GM12878 (cell line): ENCODE measurements around the gene CPSF6. TPM values are rescaled to one million over a fixed set of nuclear protein-coding genes. Genes with fewer than 3 reads are reported as not detected.

Experiments
- ATAC-seq: fragments of 200-7000 bp; cut with Tn5 transposase; 3 replicates; pipeline ENCODE4 v1.9.1; 2020; ENCODE audit warnings: mild to moderate bottlenecking, moderate library complexity
- Bru-seq: library from RNA; stranded (reverse); fragments of 400-500 nt; gene quantifications from one replicate; lab custom pipeline; 2021; lab: Mats Ljungman, UMichigan
- BruChase-seq, 2 experiments: library from RNA; stranded (reverse); fragments of 400-500 nt; gene quantifications; one replicate each; lab custom pipeline; 2021; lab: Mats Ljungman, UMichigan
- BruUV-seq: library from RNA; stranded (reverse); fragments of 400-500 nt; replicated peaks from 2 replicates; lab custom pipeline; 2021; lab: Mats Ljungman, UMichigan
- CTCF ChIA-PET: fragments of 300-600 bp; sonication (Branson Sonifier 250); formaldehyde crosslinking; extraction: SDS; loops from one replicate; lab custom pipeline; 2021; ENCODE audit warnings: inconsistent platforms; lab: Yijun Ruan, JAX
- POLR2A ChIA-PET: fragments of 350-600 bp; formaldehyde crosslinking; extraction: SDS; loops from one replicate; lab custom pipeline; 2021; ENCODE audit warnings: inconsistent platforms; lab: Charles Lee
- RAD21 ChIA-PET: fragments of 300-600 bp; sonication (Branson Sonifier 250); formaldehyde crosslinking; loops from one replicate; lab custom pipeline; 2023; ENCODE audit warnings: antibody characterized with exemption; ENCODE audit not compliant: unreplicated experiment; lab: Charles Lee
- SMC1A ChIA-PET: fragments of 300-600 bp; sonication (Branson Sonifier 250); formaldehyde crosslinking; loops from one replicate; lab custom pipeline; 2023; ENCODE audit not compliant: unreplicated experiment, uncharacterized antibody; lab: Charles Lee
- DNase-seq: peaks from one replicate; pipeline ENCODE4 v3.0.0-alpha.2; 2011; ENCODE audit warnings: low read depth, low spot score
- FAIRE-seq: peaks from 3 replicates; lab custom pipeline; 2011; peaks lifted over from hg19 to GRCh38; lab: Jason Lieb, UNC
- H2AFZ ChIP-seq: 2 replicates; pipeline ENCODE4 v1.6.0; 2011; ENCODE audit warnings: low read depth, low read length, control low read depth; ENCODE audit not compliant: control insufficient read depth
- H3K27ac ChIP-seq: 2 replicates; pipeline ENCODE4 v1.5.1; 2011; ENCODE audit warnings: control low read depth; ENCODE audit not compliant: control insufficient read depth, insufficient read depth
- H3K27me3 ChIP-seq, 2 experiments: replicated peaks in 1 of 2; 2 replicates each; pipeline versions ENCODE4 v1.6.0 to v1.6.1; 2011; ENCODE audit warnings: low read length in 1 of 2; ENCODE audit not compliant: control insufficient read depth in 2 of 2, insufficient read depth in 2 of 2
- H3K36me3 ChIP-seq, 2 experiments: 2 replicates each; pipeline ENCODE4 v1.5.1; 2011; ENCODE audit warnings: low read length in 1 of 2; ENCODE audit not compliant: control insufficient read depth in 2 of 2, insufficient read depth in 2 of 2
- H3K4me1 ChIP-seq: 2 replicates; pipeline ENCODE4 v1.6.1; 2011; ENCODE audit warnings: mild to moderate bottlenecking, low read length, moderate library complexity, mixed read lengths; ENCODE audit not compliant: control insufficient read depth, insufficient read depth
- H3K4me2 ChIP-seq: 2 replicates; pipeline ENCODE4 v1.6.0; 2011; ENCODE audit warnings: control low read depth; ENCODE audit not compliant: control insufficient read depth, insufficient read depth
- H3K4me3 ChIP-seq: fragments of 200-600 bp; sonication (generic); 2 replicates; pipeline ENCODE4 v1.5.1; 2016
- H3K79me2 ChIP-seq: 2 replicates; pipeline ENCODE4 v1.6.0; 2011; ENCODE audit warnings: low read length; ENCODE audit not compliant: control insufficient read depth, insufficient read depth
- H3K9ac ChIP-seq: 2 replicates; pipeline ENCODE4 v1.8.0; 2011; ENCODE audit warnings: low read length, control low read depth, mixed read lengths; ENCODE audit not compliant: control insufficient read depth, insufficient read depth
- H3K9me3 ChIP-seq: replicated peaks from 3 replicates; pipeline ENCODE4 v1.5.1; 2011; ENCODE audit warnings: mild to moderate bottlenecking, low read length; ENCODE audit not compliant: control insufficient read depth, insufficient read depth
- H4K20me1 ChIP-seq: 2 replicates; pipeline ENCODE4 v1.6.0; 2011; ENCODE audit not compliant: control insufficient read depth, insufficient read depth
- CBX5 ChIP-seq: sonication (generic); IDR thresholded peaks from 2 replicates; pipeline ENCODE4 v1.6.1; 2016; ENCODE audit warnings: low read depth, moderate library complexity, mild to moderate bottlenecking, inconsistent platforms
- ELK1 ChIP-seq: IDR thresholded peaks from 2 replicates; pipeline ENCODE4 v1.6.1; 2012; ENCODE audit warnings: low read depth, low read length, improper control_type of control experiment
- EZH2 ChIP-seq: IDR thresholded peaks from 2 replicates; pipeline ENCODE4 v1.6.1; 2012; ENCODE audit warnings: low read depth, mild to moderate bottlenecking, control low read depth, inconsistent platforms, low read length, borderline replicate concordance; ENCODE audit not compliant: control insufficient read depth
- GABPA ChIP-seq: IDR thresholded peaks from 2 replicates; pipeline ENCODE4 v1.6.1; 2014; ENCODE audit warnings: antibody characterized with exemption, low read depth, mild to moderate bottlenecking, inconsistent platforms
- IKZF2 ChIP-seq, 2 experiments: fragments of 450-650 bp; IDR thresholded peaks; 2 replicates each; pipeline ENCODE4 v1.6.1; 2017; ENCODE audit warnings: mild to moderate bottlenecking in 2 of 2, moderate library complexity in 2 of 2
- IRF3 ChIP-seq: fragments of 450-650 bp; IDR thresholded peaks from 2 replicates; pipeline ENCODE4 v1.6.1; 2014; ENCODE audit warnings: mild to moderate bottlenecking
- MEF2B ChIP-seq: fragments of 450-650 bp; IDR thresholded peaks from 2 replicates; pipeline ENCODE4 v1.6.1; 2018; ENCODE audit warnings: mild to moderate bottlenecking, moderate library complexity; ENCODE audit not compliant: partially characterized antibody, poor library complexity, severe bottlenecking
- POLR2AphosphoS5 ChIP-seq: IDR thresholded peaks from 2 replicates; pipeline ENCODE4 v1.6.1; 2011; ENCODE audit warnings: mild to moderate bottlenecking, low read length, inconsistent platforms
- POU2F2 ChIP-seq: IDR thresholded peaks from 3 replicates; pipeline ENCODE4 v1.6.1; 2011; ENCODE audit warnings: low read depth, mild to moderate bottlenecking, low read length, borderline replicate concordance
- RAD51 ChIP-seq: fragments of 450-650 bp; IDR thresholded peaks from 2 replicates; pipeline ENCODE4 v1.6.1; 2016; ENCODE audit warnings: moderate library complexity, mild to moderate bottlenecking, inconsistent platforms
- SUZ12 ChIP-seq: fragments of 200-600 bp; sonication (generic); IDR thresholded peaks from one replicate; pipeline ENCODE4 v1.6.1; 2018; ENCODE audit warnings: antibody characterized with exemption, mild to moderate bottlenecking; ENCODE audit not compliant: unreplicated experiment
- USF2 ChIP-seq: IDR thresholded peaks from 2 replicates; pipeline ENCODE4 v1.6.1; 2011; ENCODE audit warnings: low read depth, low read length, improper control_type of control experiment, borderline replicate concordance
- ZBTB33 ChIP-seq: fragments of 450-650 bp; IDR thresholded peaks from 2 replicates; pipeline ENCODE4 v1.6.1; 2017; ENCODE audit warnings: mild to moderate bottlenecking
- ZSCAN29 ChIP-seq: fragments of 450-650 bp; IDR thresholded peaks from 2 replicates; pipeline ENCODE4 v1.6.1; 2017; ENCODE audit warnings: mild to moderate bottlenecking, moderate library complexity
- WGBS: methylation state at CpG from one replicate; pipeline ENCODE4 v1.1.6; 2016; ENCODE audit warnings: low lambda C conversion rate; ENCODE audit not compliant: insufficient replicate concordance, insufficient coverage; ENCODE audit errors: missing lambda C conversion rate; 5-methylcytosine and 5-hydroxymethylcytosine counted together
- in situ Hi-C: fragments of 300-500 bp; cut with MboI; formaldehyde crosslinking; loops from 9 replicates; pipeline ENCODE4 v1.14.3; 2018; ENCODE audit warnings: mixed read lengths
- intact Hi-C: fragments of 100-400 bp; cut with micrococcal nuclease; formaldehyde crosslinking; loops from one replicate; pipeline ENCODE4 v1.14.2; 2022; ENCODE audit not compliant: unreplicated experiment
- long read RNA-seq, 2 experiments: library from polyadenylated mRNA; unstranded; transcript quantifications; one replicate each; pipeline ENCODE4 v2.0.0, GENCODE V29; 2019 to 2020
- polyA minus RNA-seq, 3 experiments: library from RNA; depleted of rRNA, polyadenylated mRNA; stranded (reverse); fragments of >200 nt; gene quantifications; 2 replicates each; pipeline ENCODE4 v1.2.3, GENCODE V29; 2011
- polyA plus RNA-seq, 11 experiments: library from polyadenylated mRNA; depleted of rRNA in 4 of 11; unstranded in 6 of 11; stranded (reverse) in 5 of 11; fragments of >200 nt; fragmentation: Nextera tagmentation in 4 of 11; fragmentation: Illumina TruSeq in 1 of 11; extraction: Ambion mirVana in 4 of 11; extraction: Trizol in 1 of 11; gene quantifications; 1 replicate in 1 of 11; 2 replicates in 10 of 11; pipeline versions ENCODE4 v1.2.1 to v1.2.3, GENCODE V29; 2011 to 2016; ENCODE audit warnings: inconsistent platforms in 2 of 11, missing spikeins in 2 of 11, low read depth in 1 of 11
- total RNA-seq, 4 experiments: library from RNA; depleted of rRNA in 3 of 4; stranded (reverse); fragments of >200 nt in 3 of 4; fragmentation: Illumina TruSeq in 1 of 4; extraction: Trizol in 1 of 4; gene quantifications; 2 replicates each; pipeline versions ENCODE4 v1.2.1 to v1.2.3, GENCODE V29; 2013 to 2021

CPSF6 gene
- 337 TPM in 2 replicates for total RNA-seq (2013; cell fraction: nucleolus; rRNA removed)
- 40.9 and 44.8 TPM in 2 replicates for total RNA-seq (2014; rRNA removed)
- total RNA-seq (2014; rRNA removed; fragmentation: Illumina TruSeq; extraction: Trizol) = 71.1 and 75.7 TPM in 2 replicates
- 100 and 103 TPM in 2 replicates for total RNA-seq (2021)
- 45.7 TPM for polyA plus RNA-seq (2011; ENCODE audit: low read depth)
- polyA plus RNA-seq (2011; rRNA removed) = 72.7 and 82.5 TPM in 2 replicates
- 39.3 and 58.3 TPM in 2 replicates for polyA plus RNA-seq (2011; cell fraction: cytosol; rRNA removed)
- polyA plus RNA-seq (2011; cell fraction: nucleus; rRNA removed) = 98.8 and 103 TPM in 2 replicates
- 51.7 and 120 TPM in 2 replicates for polyA plus RNA-seq (2012)
- polyA plus RNA-seq (2014; fragmentation: Illumina TruSeq; extraction: Trizol) = 65.0 and 71.3 TPM in 2 replicates
- 10 to 100 TPM; 45.9 to 49.2 TPM for polyA plus RNA-seq (2014; fragmentation: Nextera tagmentation; extraction: Ambion mirVana)
- 118 and 132 TPM in 2 replicates for polyA plus RNA-seq (2014; rRNA removed)
- 100 to 1,000 TPM; 145 to 150 TPM for polyA plus RNA-seq (2016; fragmentation: Nextera tagmentation; extraction: Ambion mirVana)
- 73.1 and 84.5 TPM in 2 replicates for polyA minus RNA-seq (2011; rRNA and poly(A)+ RNA removed)
- 36.5 and 38.0 TPM in 2 replicates for polyA minus RNA-seq (2011; cell fraction: cytosol; rRNA and poly(A)+ RNA removed)
- 60.3 and 101 TPM in 2 replicates for polyA minus RNA-seq (2011; cell fraction: nucleus; rRNA and poly(A)+ RNA removed)
- Bru-seq, nascent RNA = percentile 98 among the genes with signal in this experiment
- percentile 97 among the genes with signal in this experiment for BruChase-seq, experiment 1, labeled RNA remaining after a 6-hour chase
- percentile 98 among the genes with signal in this experiment for BruChase-seq, experiment 2, labeled RNA remaining after a 2-hour chase
- long read RNA-seq, experiment 1, full-length matches to known transcripts = 27 of 51 reads
- long read RNA-seq, experiment 1, partial matches to known transcripts = 6 of 51 reads
- long read RNA-seq, experiment 1, other reads (novel, unspliced or antisense) = 18 of 51 reads
- long read RNA-seq, experiment 2, full-length matches to known transcripts = 23 of 61 reads
- long read RNA-seq, experiment 2, partial matches to known transcripts = 15 of 61 reads
- long read RNA-seq, experiment 2, other reads (novel, unspliced or antisense) = 23 of 61 reads

- ChIA-PET SMC1A (no interaction called here), POLR2A (no interaction called here), RAD21 (no interaction called here), CTCF (interaction anchor here (7.2 kb wide), 1 partner anchor 14 kb away, joined by 70 read pairs; no protein-coding TSS in a partner anchor)
- H3K27me3 ChIP-seq = no peaks in the 10 kb centered on the region
- peak within 1 kb of the TSS; percentile 98 for H3K4me3 ChIP-seq
- H3K9ac ChIP-seq = peak within 1 kb of the TSS; percentile 89
- DNase-seq (peak; percentile 62), ATAC-seq (peak; percentile 89), FAIRE-seq (no peak)
- peaks cover 53% of the 10 kb centered on the region for H3K79me2 ChIP-seq
- BruUV-seq = no TSS peak
- H3K4me1 ChIP-seq = peaks cover 14% of the 10 kb centered on the region
- H3K36me3 ChIP-seq = peaks cover 0 to under 1% of the 10 kb centered on the region in 2 experiments; a peak in 2 of 4 replicates
- under 1% methylated on average over 55 of the region's 75 CpGs for WGBS
- intact Hi-C loops (no loop called here), in situ Hi-C loops (no loop called here)
- H2AFZ ChIP-seq = peak within 1 kb of the TSS; percentile 86
- peak within 1 kb of the TSS; percentile 81 for H3K4me2 ChIP-seq
- no peaks in the 10 kb centered on the region for H4K20me1 ChIP-seq
- H3K27ac ChIP-seq = peak within 1 kb of the TSS; percentile 81
- no peaks in the 10 kb centered on the region; the same call in 2 of the 3 replicates for H3K9me3 ChIP-seq
- no peak for TF ChIP-seq USF2
- TF ChIP-seq ELK1 = peak; percentile 61; the same call in 1 of the 2 replicates
- TF ChIP-seq IRF3 = no peak
- no peak for TF ChIP-seq EZH2
- no peak for TF ChIP-seq ZBTB33
- TF ChIP-seq MEF2B = peak; percentile 10
- TF ChIP-seq CBX5 = peak; percentile 67
- TF ChIP-seq POU2F2 = peak; percentile 25; the same call in 1 of the 3 replicates
- TF ChIP-seq RAD51 = no peak
- TF ChIP-seq ZSCAN29 = peak; percentile 54; the same call in 1 of the 2 replicates
- TF ChIP-seq POLR2AphosphoS5 = peak; percentile 82
- no peak for TF ChIP-seq SUZ12
- no peak for TF ChIP-seq IKZF2 (IDR thresholded peaks at IDR 0.05)
- peak; percentile 74 for TF ChIP-seq GABPA
Observed at GRCh38 chr12:69239352-69239921, at the start of gene CPSF6. Gene CPSF6, plus strand, starts transcription at chr12:69239569. Its CDS starts 78 bp downstream, at chr12:69239647.
